Neural progenitor cell (in vitro differentiated cells): ENCODE measurements around the gene EXT2. TPM values are rescaled to one million over a fixed set of nuclear protein-coding genes. Genes with fewer than 3 reads are reported as not detected.

Experiments used
- DNase-seq: peaks from one replicate; pipeline ENCODE4 v3.0.0-alpha.2; 2016; ENCODE audit warnings: low spot score
- H2AFZ ChIP-seq: fragments of 200-600 bp; sonication (generic); replicated peaks from 2 replicates; pipeline ENCODE4 v1.6.1; 2016; ENCODE audit warnings: antibody characterized with exemption
- H3F3A ChIP-seq: fragments of 200-600 bp; sonication (generic); 2 replicates; pipeline ENCODE4 v1.6.1; 2016; ENCODE audit warnings: antibody characterized with exemption, low read depth
- H3K27ac ChIP-seq: fragments of 200-600 bp; sonication (generic); 2 replicates; pipeline ENCODE4 v1.5.1; 2016; ENCODE audit warnings: mild to moderate bottlenecking
- H3K27me3 ChIP-seq: fragments of 200-600 bp; sonication (generic); 2 replicates; pipeline ENCODE4 v1.6.1; 2016; ENCODE audit warnings: mild to moderate bottlenecking, moderate library complexity
- H3K36me3 ChIP-seq: fragments of 200-600 bp; sonication (generic); 2 replicates; pipeline ENCODE4 v1.5.1; 2016
- H3K4me1 ChIP-seq: fragments of 200-600 bp; sonication (generic); 2 replicates; pipeline ENCODE4 v1.6.1; 2016; ENCODE audit warnings: mixed run types
- H3K4me2 ChIP-seq: fragments of 200-600 bp; sonication (generic); 2 replicates; pipeline ENCODE4 v1.6.1; 2016
- H3K4me3 ChIP-seq: fragments of 200-600 bp; sonication (generic); 2 replicates; pipeline ENCODE4 v1.5.1; 2016
- H3K79me2 ChIP-seq: fragments of 200-600 bp; sonication (generic); 2 replicates; pipeline ENCODE4 v1.6.1; 2016; ENCODE audit warnings: low read depth
- H3K9ac ChIP-seq: fragments of 200-600 bp; sonication (generic); 2 replicates; pipeline ENCODE4 v1.6.1; 2016
- H3K9me3 ChIP-seq: fragments of 200-600 bp; sonication (generic); 2 replicates; pipeline ENCODE4 v1.5.1; 2016; ENCODE audit warnings: low read depth
- H4K20me1 ChIP-seq: fragments of 200-600 bp; sonication (generic); 2 replicates; pipeline ENCODE4 v1.6.1; 2016; ENCODE audit warnings: low read depth
- H3K27ac Mint-ChIP-seq: 3 replicates; pipeline ENCODE4 v1.8.0; 2021; ENCODE audit warnings: mixed read lengths
- H3K27me3 Mint-ChIP-seq: 2 replicates; pipeline ENCODE4 v1.8.0; 2022; ENCODE audit warnings: low read depth, mild to moderate bottlenecking, inconsistent platforms, moderate library complexity, mixed read lengths; ENCODE audit not compliant: insufficient read depth
- H3K36me3 Mint-ChIP-seq: 3 replicates; pipeline ENCODE4 v1.8.0; 2021; ENCODE audit warnings: mixed read lengths
- H3K4me1 Mint-ChIP-seq: 3 replicates; pipeline ENCODE4 v1.8.0; 2021; ENCODE audit warnings: mixed read lengths
- H3K4me3 Mint-ChIP-seq: 3 replicates; pipeline ENCODE4 v1.8.0; 2021; ENCODE audit warnings: mild to moderate bottlenecking, moderate library complexity, mixed read lengths
- H3K9me3 Mint-ChIP-seq: 3 replicates; pipeline ENCODE4 v1.8.0; 2020; ENCODE audit warnings: mixed read lengths
- CTCF ChIP-seq: fragments of 200-600 bp; sonication (generic); IDR thresholded peaks from 2 replicates; pipeline ENCODE4 v1.5.1; 2017; ENCODE audit warnings: antibody characterized with exemption, mild to moderate bottlenecking
- EZH2 ChIP-seq: fragments of 200-600 bp; sonication (generic); IDR thresholded peaks from 2 replicates; pipeline ENCODE4 v1.6.1; 2017; ENCODE audit warnings: antibody characterized with exemption, mild to moderate bottlenecking, moderate library complexity
- EZH2phosphoT487 ChIP-seq: fragments of 200-600 bp; sonication (generic); IDR thresholded peaks from 2 replicates; pipeline ENCODE4 v1.6.1; 2017; ENCODE audit warnings: antibody characterized with exemption
- total RNA-seq: library from RNA; depleted of rRNA; stranded (reverse); fragments of >200 nt; gene quantifications from 2 replicates; pipeline ENCODE4 v1.2.3, GENCODE V29; 2015; ENCODE audit warnings: low replicate concordance

Gene EXT2
- total RNA-seq, 1 donor from 2014 or later, result 70.4 TPM

- peaks cover 27% of the 10 kb centered on the region for H3K4me1 ChIP-seq
- H3K9ac ChIP-seq, result no peak overlapping the region
- peaks cover 40% of the 10 kb centered on the region for H3K4me1 Mint-ChIP-seq
- no peak overlapping the region for H2AFZ ChIP-seq
- H3K27ac Mint-ChIP-seq, result peak overlapping the region; percentile 64
- peaks cover 30% of the 10 kb centered on the region for H3K36me3 Mint-ChIP-seq
- no peaks in the 10 kb centered on the region for H3K79me2 ChIP-seq
- no peaks in the 10 kb centered on the region for H3K9me3 ChIP-seq
- H3K4me2 ChIP-seq, result no peak overlapping the region
- no peaks in the 10 kb centered on the region for H3K27me3 Mint-ChIP-seq
- H4K20me1 ChIP-seq, result no peaks in the 10 kb centered on the region
- H3K27me3 ChIP-seq, result no peaks in the 10 kb centered on the region
- peaks cover 10% of the 10 kb centered on the region for H3K9me3 Mint-ChIP-seq
- peaks cover 6% of the 10 kb centered on the region for H3K36me3 ChIP-seq
- TF ChIP-seq CTCF (no peak), EZH2phosphoT487 (no peak), EZH2 (no peak)
- H3F3A ChIP-seq, result peaks cover 19% of the 10 kb centered on the region
- H3K4me3 Mint-ChIP-seq, result no peak overlapping the region
- DNase-seq, result no peak
- no peak overlapping the region for H3K4me3 ChIP-seq
- no peak overlapping the region for H3K27ac ChIP-seq
Observed at GRCh38 chr11:44247508-44247907, 152.0 kb downstream of the EXT2 start.

- no peaks in the 10 kb centered on the region for H3K79me2 ChIP-seq
- DNase-seq, result no peak
- H3K27me3 ChIP-seq, result no peaks in the 10 kb centered on the region
- peaks cover 13% of the 10 kb centered on the region for H3F3A ChIP-seq
- no peak overlapping the region for H3K4me3 ChIP-seq
- H3K9me3 ChIP-seq, result peaks cover 4% of the 10 kb centered on the region
- no peak overlapping the region for H3K4me2 ChIP-seq
- H3K9ac ChIP-seq, result no peak overlapping the region
- peaks cover 16% of the 10 kb centered on the region for H3K9me3 Mint-ChIP-seq
- peaks cover 21% of the 10 kb centered on the region for H3K4me1 ChIP-seq
- H2AFZ ChIP-seq, result no peak overlapping the region
- no peaks in the 10 kb centered on the region for H4K20me1 ChIP-seq
- H3K4me1 Mint-ChIP-seq, result peaks cover 34% of the 10 kb centered on the region
- H3K27ac Mint-ChIP-seq, result no peak overlapping the region
- no peaks in the 10 kb centered on the region for H3K27me3 Mint-ChIP-seq
- H3K36me3 ChIP-seq, result peaks cover 8% of the 10 kb centered on the region
- peaks cover 32% of the 10 kb centered on the region for H3K36me3 Mint-ChIP-seq
- TF ChIP-seq CTCF (no peak), EZH2phosphoT487 (no peak), EZH2 (no peak)
- H3K4me3 Mint-ChIP-seq, result no peak overlapping the region
- H3K27ac ChIP-seq, result no peak overlapping the region
Observed at GRCh38 chr11:44248109-44248508, 152.6 kb downstream of the EXT2 start.

- Histone ChIP-seq H4K20me1 (no peaks in the 10 kb centered on the region), H3K4me3 (no peak overlapping the region)
- no peak for TF ChIP-seq CTCF
- no peak for TF ChIP-seq EZH2
- TF ChIP-seq EZH2phosphoT487, result no peak
Observed at GRCh38 chr11:44250421-44250820, 154.9 kb downstream of the EXT2 start.

More at GRCh38 chr11:44250421-44250820, 154.9 kb downstream of the EXT2 start:
- H3K36me3 Mint-ChIP-seq, result peaks cover 26% of the 10 kb centered on the region
- H3K27ac Mint-ChIP-seq, result no peak overlapping the region
- H3K9me3 Mint-ChIP-seq, result peaks cover 24% of the 10 kb centered on the region
- Histone ChIP-seq H3K9me3 (peaks cover 11% of the 10 kb centered on the region), H3F3A (no peaks in the 10 kb centered on the region), H3K27ac (no peak overlapping the region), H3K27me3 (no peaks in the 10 kb centered on the region), H3K4me2 (no peak overlapping the region), H3K9ac (no peak overlapping the region), H3K79me2 (no peaks in the 10 kb centered on the region), H2AFZ (no peak overlapping the region), H3K4me1 (no peaks in the 10 kb centered on the region), H3K36me3 (peaks cover 13% of the 10 kb centered on the region)
- H3K4me1 Mint-ChIP-seq, result peaks cover 13% of the 10 kb centered on the region
- H3K4me3 Mint-ChIP-seq, result no peak overlapping the region
- no peaks in the 10 kb centered on the region for H3K27me3 Mint-ChIP-seq
- no peak for DNase-seq
